Measurements from ENCODE around the gene OR6X1.
A peak's percentile ranks its signal among the peaks of the same experiment; 100 is the strongest.
"Not testable (repeated sequence)": the region's sequence is repeated elsewhere in the genome, so short reads cannot be mapped to it uniquely, and the experiment has no call there.

OR6X1 gene

DNA sequence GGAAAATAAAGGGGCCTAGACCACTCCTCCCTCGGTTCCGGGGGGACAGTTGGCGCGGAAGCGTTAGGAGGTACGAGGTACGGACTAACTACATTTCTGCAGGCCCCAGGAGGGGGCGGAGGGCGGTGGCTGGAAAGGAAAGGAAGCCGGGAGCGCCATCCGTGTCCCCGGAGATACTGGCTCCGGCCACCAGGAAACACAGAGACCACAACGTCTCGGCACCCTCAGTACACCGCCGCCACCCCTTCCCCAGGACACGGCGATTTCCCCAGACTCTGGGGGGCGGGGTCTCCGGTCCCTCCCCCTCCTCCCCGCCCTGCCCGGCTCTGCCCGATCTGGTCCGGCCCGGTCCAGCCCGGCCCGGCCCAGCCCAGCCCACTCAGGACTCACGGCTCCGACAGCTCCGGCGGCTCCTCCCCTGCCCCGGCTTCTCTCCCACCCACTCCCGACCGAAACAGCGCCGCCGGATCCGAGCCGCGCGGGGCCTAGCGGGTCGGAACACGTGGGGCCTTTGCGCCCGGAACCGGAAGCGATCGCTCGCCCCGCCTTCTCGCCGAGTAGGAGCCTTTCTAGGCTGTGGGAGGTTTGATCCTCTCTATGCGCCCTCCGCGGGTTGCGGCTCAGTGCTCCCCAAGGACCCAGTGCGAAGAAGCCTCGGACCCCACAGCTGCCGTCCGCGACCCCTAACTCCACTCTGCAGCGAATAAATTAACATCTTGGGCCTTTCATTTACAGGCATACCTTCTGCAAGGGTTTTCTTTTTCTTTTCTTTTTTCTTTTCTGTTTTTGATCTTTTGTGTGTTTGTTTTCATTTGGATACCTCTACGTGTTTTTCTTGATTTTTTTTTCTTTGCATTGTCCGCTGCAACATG lies 12.9 kb downstream of the OR6X1 start, which contains the start of gene ZNF202:
Gene ZNF202 (minus strand): TSS at position 502 of the 872 bp plus-strand sequence. CDS start 10,772 bp downstream, outside the sequence.
- H3K36me3 ChIP-seq (ENCODE audit: insufficient read depth, low read length) = peaks cover 25% of the 10 kb centered on the region
- H3K9ac ChIP-seq (ENCODE audit: low read depth, low read length) = peak within 1 kb of the TSS; percentile 81
- H3K9me3 ChIP-seq (ENCODE audit: control insufficient read depth, insufficient read depth, low read length) = peaks cover 14% of the 10 kb centered on the region
- peaks cover 22% of the 10 kb centered on the region for H3K4me1 ChIP-seq (ENCODE audit: insufficient read depth, low read length)

DNA sequence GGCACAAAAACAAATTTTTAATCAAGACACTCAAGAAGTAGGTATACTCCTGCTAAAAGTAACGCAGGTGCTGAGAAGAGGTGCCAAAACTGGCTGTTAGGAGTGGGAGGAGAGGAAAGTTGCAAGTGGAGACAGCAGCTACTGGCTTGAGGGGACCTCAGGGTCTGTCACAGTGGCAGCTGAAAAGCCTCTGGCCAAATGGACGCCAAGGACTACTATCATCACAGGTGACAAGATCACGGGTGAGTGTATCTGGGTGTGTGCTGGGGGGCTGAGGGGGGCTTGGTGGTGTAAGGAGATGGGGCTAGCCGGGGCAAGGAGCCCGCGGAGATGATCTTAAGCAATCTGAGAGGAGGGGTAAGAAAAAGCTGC lies 13.5 kb downstream of the OR6X1 start:
- Histone ChIP-seq H3K4me1 (ENCODE audit: insufficient read depth, low read length) (peaks cover 21% of the 10 kb centered on the region), H3K36me3 (ENCODE audit: insufficient read depth, low read length) (peaks cover 28% of the 10 kb centered on the region), H3K9ac (ENCODE audit: low read depth, low read length) (peak overlapping the region; percentile 81), H3K9me3 (ENCODE audit: control insufficient read depth, insufficient read depth, low read length) (peaks cover 14% of the 10 kb centered on the region)

DNA sequence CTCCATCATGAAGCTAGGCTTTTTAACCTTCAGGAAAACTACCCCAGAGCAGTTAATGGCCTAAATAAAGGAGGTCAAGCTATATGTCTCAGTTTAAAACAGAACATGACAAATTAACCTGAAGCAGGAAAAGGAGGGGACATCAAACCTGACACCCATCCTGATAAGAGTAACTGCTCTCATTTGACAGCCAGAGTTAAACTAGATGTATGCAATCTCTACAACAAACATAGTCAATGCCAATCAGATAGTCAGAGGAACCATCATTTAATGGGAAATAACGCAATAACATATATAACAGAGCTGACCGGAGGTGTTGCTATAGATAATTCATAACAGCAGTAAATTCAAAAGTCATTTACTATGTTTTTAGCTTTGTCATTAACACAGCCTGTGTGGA lies 15.9 kb downstream of the OR6X1 start:
- Histone ChIP-seq H3K9ac (ENCODE audit: low read depth, low read length) (no peak overlapping the region), H3K36me3 (ENCODE audit: insufficient read depth, low read length) (peaks cover 28% of the 10 kb centered on the region), H3K4me1 (ENCODE audit: insufficient read depth, low read length) (peaks cover 2% of the 10 kb centered on the region; the same call in 1 of the 2 replicates), H3K9me3 (ENCODE audit: control insufficient read depth, insufficient read depth, low read length) (peaks cover 14% of the 10 kb centered on the region)

DNA sequence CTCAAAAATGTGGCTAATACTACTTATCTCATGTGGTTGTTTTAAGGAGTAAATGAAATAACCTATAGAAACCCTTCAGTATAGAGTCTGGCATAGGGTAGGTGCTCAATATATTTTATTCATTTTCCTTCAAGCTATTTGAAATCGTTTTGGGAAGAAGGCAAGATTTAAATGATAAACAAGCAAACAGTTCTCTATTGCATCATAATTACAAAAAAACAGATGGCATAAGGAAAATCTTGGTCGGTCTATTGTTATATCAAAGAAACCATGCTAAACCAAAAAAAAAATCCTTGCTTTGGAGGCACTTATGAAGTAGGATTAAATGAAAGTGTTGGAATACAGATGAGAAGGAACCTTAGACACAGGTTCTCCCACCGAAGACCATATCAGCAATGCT lies 17.5 kb downstream of the OR6X1 start:
- peaks cover 32% of the 10 kb centered on the region for H3K36me3 ChIP-seq (ENCODE audit: insufficient read depth, low read length)
- H3K9ac ChIP-seq (ENCODE audit: low read depth, low read length) = no peak overlapping the region
- peaks cover 14% of the 10 kb centered on the region for H3K9me3 ChIP-seq (ENCODE audit: control insufficient read depth, insufficient read depth, low read length)
- H3K4me1 ChIP-seq (ENCODE audit: insufficient read depth, low read length) = no peaks in the 10 kb centered on the region

DNA sequence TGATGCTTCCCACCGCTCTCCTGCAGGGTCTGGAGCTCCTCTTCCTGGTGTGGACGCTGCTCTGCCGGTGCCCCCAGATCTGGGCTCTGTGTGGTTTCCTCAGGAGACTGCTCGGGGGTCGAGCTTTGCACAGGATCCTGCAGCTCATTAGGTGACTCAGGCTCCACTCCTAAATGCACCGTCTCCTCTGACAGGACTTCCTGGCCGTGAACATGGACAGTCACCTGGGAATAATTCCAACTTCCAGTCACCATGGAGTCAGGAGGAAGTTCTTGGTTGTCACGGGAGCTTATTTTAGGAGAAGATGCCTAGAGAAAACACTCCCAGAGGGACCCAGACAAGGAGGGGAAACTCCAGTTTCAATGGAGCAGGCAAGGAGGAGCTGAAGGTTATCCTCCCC lies 24.7 kb downstream of the OR6X1 start:
- H3K9ac ChIP-seq (ENCODE audit: low read depth, low read length) = no peak overlapping the region
- peaks cover 5% of the 10 kb centered on the region; the same call in 1 of the 2 replicates for H3K9me3 ChIP-seq (ENCODE audit: control insufficient read depth, insufficient read depth, low read length)
- no peaks in the 10 kb centered on the region for H3K4me1 ChIP-seq (ENCODE audit: insufficient read depth, low read length)
- H3K36me3 ChIP-seq (ENCODE audit: insufficient read depth, low read length) = peaks cover 60% of the 10 kb centered on the region

DNA sequence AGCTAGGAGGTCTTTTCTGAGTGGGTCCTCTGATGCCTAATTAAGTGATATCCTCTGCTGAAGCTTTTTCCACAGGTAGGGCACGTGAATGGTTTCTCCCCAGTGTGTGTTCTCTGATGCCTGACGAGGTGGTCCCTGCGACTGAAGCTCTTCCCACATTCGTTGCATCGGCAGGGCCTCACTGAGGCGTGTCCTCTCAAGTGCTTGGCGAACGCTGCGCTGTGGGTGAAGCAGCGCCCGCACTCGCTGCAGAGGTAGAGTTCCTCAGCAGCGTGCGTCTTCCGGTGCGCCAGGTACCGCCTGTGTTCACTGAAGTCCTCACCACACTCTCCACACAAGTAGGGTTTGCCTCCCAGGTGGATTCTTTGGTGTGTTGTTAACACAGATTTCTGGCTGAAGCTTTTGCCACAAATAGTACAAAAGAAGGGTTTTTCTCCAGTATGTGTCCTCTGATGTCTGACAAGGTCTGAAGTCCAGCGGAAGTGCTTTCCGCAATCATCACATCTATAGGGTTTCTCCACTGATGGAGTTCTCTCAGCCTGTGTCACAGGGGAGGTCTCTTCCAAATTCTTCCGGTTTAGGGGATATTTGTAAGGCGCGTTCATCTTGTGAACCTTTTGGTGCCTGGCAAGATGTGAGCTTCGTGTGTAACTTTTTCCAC lies 28.2 kb downstream of the OR6X1 start:
- Histone ChIP-seq H3K9ac (ENCODE audit: low read depth, low read length) (no peak overlapping the region), H3K36me3 (ENCODE audit: insufficient read depth, low read length) (peaks cover 61% of the 10 kb centered on the region), H3K9me3 (ENCODE audit: control insufficient read depth, insufficient read depth, low read length) (peaks cover 5% of the 10 kb centered on the region; the same call in 1 of the 2 replicates), H3K4me1 (ENCODE audit: insufficient read depth, low read length) (no peaks in the 10 kb centered on the region)

DNA sequence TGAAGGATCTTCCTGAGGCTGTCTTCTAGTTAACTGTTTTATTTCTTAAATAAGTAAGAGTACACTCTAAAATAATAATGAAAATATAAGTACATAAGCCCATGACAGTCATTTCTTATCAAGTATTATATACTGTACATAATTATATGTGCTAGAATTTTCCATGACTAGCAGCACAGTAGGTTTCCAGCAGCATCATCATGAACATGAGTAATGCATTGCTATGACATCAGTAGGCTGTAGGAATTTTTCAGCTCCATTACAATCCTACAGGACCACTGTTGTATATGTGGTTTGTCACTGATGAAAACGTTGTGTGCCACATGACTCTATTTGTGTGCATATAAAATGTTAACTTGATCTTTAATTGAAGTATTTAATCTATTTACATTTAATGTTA lies 34.9 kb downstream of the OR6X1 start:
- Histone ChIP-seq H3K36me3 (ENCODE audit: insufficient read depth, low read length) (peaks cover 3% of the 10 kb centered on the region; the same call in 1 of the 2 replicates), H3K9ac (ENCODE audit: low read depth, low read length) (no peak overlapping the region), H3K9me3 (ENCODE audit: control insufficient read depth, insufficient read depth, low read length) (no peaks in the 10 kb centered on the region), H3K4me1 (ENCODE audit: insufficient read depth, low read length) (no peaks in the 10 kb centered on the region)

DNA sequence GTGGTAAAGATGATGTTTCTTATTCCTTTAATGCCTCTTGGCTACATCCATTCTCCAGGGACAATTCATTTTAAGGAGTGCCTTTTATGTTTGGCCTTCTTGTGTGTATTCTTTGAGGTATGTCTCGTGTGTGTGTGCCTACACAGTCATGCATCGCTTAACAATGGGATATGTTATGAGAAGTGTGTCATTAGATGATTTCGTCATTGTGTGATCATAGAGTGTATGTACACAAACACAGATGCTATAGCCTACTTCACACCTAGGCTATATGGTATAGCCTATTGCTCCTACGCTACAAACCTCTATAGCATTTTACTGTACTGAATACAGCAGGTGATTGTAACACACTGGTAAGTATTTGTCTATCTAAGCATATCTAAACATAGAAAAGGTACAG lies 35.8 kb downstream of the OR6X1 start:
- Histone ChIP-seq H3K9me3 (ENCODE audit: control insufficient read depth, insufficient read depth, low read length) (no peaks in the 10 kb centered on the region), H3K36me3 (ENCODE audit: insufficient read depth, low read length) (no peaks in the 10 kb centered on the region), H3K9ac (ENCODE audit: low read depth, low read length) (no peak overlapping the region), H3K4me1 (ENCODE audit: insufficient read depth, low read length) (no peaks in the 10 kb centered on the region)

DNA sequence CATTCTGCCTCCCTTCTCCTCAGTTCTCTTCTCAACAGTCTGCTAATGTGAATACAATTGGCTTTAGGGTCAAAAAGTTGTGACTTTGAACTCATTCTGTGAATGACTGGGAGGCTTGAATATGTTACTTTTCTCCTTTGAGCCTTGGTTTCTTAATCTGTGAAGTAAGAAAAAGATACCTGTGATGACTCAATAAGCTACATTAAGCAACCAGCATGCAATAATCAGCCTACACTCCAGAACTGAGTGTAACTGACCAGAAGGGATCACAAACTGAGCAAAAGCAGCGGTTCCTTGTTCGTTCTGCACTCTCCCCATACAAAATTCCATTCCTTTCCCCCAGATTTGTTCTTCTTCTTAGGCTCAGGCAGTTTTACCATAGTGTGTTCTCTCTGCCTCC lies 36.3 kb downstream of the OR6X1 start:
- Histone ChIP-seq H3K9ac (ENCODE audit: low read depth, low read length) (no peak overlapping the region), H3K4me1 (ENCODE audit: insufficient read depth, low read length) (no peaks in the 10 kb centered on the region), H3K36me3 (ENCODE audit: insufficient read depth, low read length) (no peaks in the 10 kb centered on the region), H3K9me3 (ENCODE audit: control insufficient read depth, insufficient read depth, low read length) (no peaks in the 10 kb centered on the region)

DNA sequence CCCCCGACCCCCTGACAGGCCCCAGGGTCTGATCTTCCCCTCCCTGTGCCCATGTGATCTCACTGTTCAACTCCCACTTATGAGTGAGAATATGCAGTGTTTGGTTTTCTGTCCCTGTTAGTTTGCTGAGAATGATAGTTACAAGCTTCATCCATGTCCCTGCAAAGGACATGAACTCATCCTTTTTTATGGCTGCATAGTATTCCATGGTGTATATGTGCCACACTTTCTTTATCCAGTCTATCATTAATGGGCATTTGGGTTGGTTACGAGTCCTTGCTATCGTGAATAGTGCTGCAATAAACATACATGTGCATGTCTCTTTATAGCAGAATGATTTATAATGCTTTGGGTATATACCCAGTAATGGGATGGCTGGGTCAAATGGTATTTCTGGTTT lies 41.7 kb downstream of the OR6X1 start:
- H3K9me3 ChIP-seq (ENCODE audit: control insufficient read depth, insufficient read depth, low read length); H3K9ac ChIP-seq (ENCODE audit: low read depth, low read length); H3K4me1 ChIP-seq (ENCODE audit: insufficient read depth, low read length); H3K36me3 ChIP-seq (ENCODE audit: insufficient read depth, low read length): not testable (repeated sequence)

DNA sequence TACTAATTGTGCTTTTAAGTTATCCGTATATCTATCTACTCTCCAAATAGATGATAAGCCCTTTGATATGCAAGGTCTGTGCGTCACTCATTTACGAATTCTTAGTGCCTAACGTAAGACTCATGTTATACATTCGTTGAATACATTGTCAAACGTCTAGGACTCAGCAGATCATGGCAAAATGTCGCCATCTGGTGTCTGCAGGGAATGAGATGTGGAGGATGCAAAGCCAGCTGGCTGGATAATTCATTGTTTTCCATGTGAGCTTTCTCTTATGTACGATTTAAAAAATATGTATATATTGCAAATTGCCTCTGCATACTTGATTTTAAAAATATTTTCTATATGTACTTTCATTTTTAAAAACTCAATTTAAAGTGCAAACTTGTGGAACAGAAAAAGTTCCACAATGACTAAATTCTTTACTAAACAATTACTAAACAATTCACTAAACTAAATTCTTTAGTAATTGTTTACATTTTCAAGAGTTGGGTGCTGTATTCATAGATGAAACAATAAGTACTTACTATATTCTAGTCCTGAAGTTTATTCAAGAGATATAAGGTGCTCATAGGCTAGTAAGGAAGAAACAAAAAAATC lies 46.6 kb downstream of the OR6X1 start:
- Histone ChIP-seq H3K9ac (ENCODE audit: low read depth, low read length) (no peak overlapping the region), H3K4me1 (ENCODE audit: insufficient read depth, low read length) (no peaks in the 10 kb centered on the region), H3K9me3 (ENCODE audit: control insufficient read depth, insufficient read depth, low read length) (no peaks in the 10 kb centered on the region), H3K36me3 (ENCODE audit: insufficient read depth, low read length) (no peaks in the 10 kb centered on the region)

DNA sequence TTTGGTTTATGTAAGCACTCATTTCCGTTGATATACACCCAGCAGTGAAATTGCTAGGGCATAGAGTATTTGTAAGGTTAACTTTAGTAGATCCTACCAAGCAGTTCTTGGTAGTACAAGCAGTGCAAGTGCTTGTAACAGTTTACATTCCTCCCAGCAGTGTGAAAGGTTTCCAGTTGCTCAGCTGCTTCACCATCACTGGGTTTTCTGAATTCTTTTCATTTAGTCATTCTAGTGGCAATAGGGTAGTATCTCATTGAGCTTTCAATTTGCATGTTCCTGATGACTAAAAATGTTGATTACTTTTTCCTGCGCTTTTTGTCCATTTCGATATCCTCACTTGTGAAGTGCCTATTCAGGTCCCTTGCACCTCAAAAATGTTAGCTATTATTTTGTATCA lies 47.1 kb downstream of the OR6X1 start:
- Histone ChIP-seq H3K36me3 (ENCODE audit: insufficient read depth, low read length) (no peaks in the 10 kb centered on the region), H3K9ac (ENCODE audit: low read depth, low read length) (no peak overlapping the region), H3K9me3 (ENCODE audit: control insufficient read depth, insufficient read depth, low read length) (no peaks in the 10 kb centered on the region), H3K4me1 (ENCODE audit: insufficient read depth, low read length) (no peaks in the 10 kb centered on the region)

DNA sequence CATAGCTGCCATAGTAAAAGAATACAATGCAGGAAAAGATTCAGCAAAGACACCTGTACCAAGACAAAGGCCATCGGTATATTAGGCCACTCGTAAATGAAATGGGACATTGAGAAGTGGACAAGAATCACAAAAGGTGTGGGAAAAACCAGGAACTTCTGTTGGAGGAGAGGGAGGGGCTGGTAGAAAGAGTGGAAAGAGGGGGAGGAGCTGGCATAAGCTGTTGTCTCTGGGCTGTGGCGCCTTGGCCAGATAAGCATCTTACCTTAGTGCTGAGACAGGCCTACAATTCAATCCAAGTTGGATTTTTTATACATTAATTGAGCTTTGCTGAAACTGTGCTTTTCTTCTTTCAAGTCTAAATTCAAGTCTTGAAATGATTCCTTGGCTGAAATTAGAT lies 50.0 kb downstream of the OR6X1 start:
- no peak overlapping the region for H3K9ac ChIP-seq (ENCODE audit: low read depth, low read length)
- H3K36me3 ChIP-seq (ENCODE audit: insufficient read depth, low read length) = no peaks in the 10 kb centered on the region
- no peaks in the 10 kb centered on the region for H3K4me1 ChIP-seq (ENCODE audit: insufficient read depth, low read length)
- H3K9me3 ChIP-seq (ENCODE audit: control insufficient read depth, insufficient read depth, low read length) = no peaks in the 10 kb centered on the region

All from ES-I3 (cell line).